Measurements from ENCODE around the gene SERTAD3. TPM values are rescaled to one million over a fixed set of nuclear protein-coding genes. Genes with fewer than 3 reads are reported as not detected.
"Not testable (repeated sequence)": the region's sequence is repeated elsewhere in the genome, so short reads cannot be mapped to it uniquely, and the experiment has no call there.

Gene SERTAD3
- polyA plus RNA-seq, 5 donors, result 23.6 to 39.5 (median 30.7) TPM

DNA sequence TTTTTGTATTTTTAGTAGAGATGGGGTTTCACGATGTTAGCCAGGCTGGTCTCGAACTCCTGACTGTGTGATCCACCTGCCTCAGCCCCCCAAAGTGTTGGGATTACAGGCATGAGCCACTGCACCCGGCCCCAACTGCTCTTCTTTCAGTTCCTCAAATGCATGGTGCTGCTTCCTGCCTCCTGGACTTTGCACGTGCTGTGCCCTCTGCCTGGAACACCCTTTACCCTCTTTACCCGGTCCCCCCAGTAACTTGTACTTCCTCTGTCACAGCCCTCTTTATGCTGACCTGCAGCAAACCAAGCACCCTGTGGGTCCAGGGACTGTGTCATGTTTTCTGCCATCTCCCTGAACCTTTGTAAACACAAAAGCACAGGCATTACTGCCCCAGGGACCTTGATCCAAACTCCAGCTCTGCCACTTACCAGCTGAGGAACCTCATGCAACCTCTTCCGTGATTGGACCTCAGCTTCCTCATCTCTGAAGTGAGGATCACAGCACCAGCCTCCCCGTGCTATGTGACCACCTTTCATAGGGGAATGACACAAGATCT is 17.6 kb upstream of the SERTAD3 start:
- no peak for DNase-seq

DNA sequence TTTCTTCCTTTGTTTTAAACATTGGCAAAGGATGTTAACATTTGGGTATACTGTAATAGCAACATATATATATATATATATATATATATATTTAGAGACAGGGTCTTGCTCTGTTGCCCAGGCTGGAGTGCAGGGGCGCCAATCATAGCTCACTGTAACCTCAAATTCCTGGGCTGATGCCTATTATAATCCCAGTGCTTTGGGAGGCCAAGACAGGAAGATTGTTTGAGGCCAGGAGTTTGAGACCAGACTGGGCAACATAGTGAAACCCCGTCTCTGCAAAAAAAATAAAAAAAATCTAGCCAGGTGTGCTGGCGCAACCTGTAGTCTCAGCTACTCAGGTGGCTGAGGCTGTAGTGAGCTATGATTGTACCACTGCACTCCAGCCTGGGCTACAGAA is 16.1 kb upstream of the SERTAD3 start:
- no peak for DNase-seq

DNA sequence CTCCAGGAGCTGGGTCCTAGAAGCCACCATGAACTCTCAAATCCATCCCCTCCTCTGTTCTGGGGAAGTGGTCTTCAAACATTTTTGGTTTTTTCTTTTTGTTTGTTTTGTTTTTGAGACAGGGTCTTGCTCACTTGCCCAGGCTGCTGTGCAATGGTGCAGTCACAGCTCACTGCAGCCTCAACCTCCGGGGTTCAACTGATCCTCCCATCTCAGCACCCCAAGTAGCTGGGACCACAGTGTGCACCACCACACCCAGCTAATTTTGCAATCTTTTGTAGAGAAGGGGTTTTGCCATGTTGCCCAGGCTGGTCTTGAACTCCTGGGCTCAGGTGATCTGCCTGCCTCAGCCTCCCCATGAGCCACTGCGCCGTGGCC is 14.5 kb upstream of the SERTAD3 start:
- DNase-seq, result no peak

DNA sequence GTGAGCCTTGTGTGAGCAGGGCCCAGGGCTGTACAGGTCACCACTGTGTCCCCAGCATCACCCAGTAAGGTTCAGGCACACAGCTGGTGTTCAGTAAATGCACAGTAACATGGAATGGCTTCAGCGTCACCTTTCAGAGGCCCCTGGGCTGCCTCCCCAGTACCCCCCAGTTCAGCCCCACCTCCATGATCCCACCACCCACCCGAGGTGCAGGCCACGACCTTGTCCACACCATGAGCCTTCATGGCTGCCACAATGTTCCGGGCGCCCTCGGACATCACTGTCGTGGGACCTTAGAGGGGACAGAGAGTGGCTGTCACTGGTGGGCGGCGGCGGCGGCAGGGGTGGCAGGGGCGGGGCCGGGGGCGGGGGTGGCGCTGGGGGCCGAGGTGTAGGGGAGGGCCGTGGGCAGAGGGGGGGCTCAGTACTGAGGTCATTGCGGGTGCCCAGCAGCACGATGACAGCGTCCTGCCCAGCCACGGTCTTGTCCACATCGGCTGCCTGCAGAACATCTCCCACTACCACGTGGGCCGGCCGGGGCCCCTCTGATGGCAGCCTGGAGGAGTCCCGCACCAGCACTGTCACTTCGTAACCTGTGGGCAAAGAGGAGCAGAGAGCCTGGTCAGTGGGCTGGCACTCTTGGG is 13.9 kb upstream of the SERTAD3 start:
- no peak for DNase-seq

DNA sequence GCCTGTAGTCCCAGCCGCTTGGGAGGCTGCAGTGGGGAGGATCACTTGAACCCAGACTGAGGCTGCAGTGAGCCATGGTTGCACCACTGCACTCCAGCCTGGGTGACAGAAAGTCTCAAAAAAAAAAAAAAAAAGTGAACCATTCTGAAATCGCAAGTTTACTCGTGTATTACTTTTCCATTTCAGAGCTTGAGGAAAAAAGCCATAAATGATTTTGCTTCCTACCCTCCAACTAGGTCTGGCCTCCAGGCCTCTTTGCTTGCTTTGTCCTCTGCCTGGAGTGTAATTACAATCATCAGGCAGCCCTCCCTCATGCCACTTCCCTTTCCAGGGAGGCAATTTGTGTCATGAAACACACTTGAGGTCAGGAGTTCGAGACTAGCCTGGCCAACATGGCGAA is 12.9 kb upstream of the SERTAD3 start:
- DNase-seq, result no peak

DNA sequence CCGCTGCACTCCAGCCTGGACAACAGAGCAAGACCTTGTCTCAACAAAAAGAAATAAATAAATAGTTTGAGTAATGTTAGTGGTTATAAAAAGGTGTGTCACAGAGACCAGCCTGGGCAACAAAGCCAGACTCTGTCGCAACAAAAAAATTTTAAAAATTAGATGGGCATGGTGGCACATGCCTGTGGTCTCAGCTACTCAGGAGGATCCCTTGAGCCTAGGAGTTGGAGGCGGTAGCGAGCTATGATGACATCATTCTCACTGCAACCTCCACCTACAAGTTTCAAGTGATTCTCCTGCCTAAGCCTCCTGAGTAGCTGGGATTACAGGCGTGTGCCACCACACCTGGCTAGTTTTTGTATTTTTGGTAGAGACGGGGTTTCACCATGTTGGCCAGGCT is 9.8 kb upstream of the SERTAD3 start:
- not testable (repeated sequence) for DNase-seq

DNA sequence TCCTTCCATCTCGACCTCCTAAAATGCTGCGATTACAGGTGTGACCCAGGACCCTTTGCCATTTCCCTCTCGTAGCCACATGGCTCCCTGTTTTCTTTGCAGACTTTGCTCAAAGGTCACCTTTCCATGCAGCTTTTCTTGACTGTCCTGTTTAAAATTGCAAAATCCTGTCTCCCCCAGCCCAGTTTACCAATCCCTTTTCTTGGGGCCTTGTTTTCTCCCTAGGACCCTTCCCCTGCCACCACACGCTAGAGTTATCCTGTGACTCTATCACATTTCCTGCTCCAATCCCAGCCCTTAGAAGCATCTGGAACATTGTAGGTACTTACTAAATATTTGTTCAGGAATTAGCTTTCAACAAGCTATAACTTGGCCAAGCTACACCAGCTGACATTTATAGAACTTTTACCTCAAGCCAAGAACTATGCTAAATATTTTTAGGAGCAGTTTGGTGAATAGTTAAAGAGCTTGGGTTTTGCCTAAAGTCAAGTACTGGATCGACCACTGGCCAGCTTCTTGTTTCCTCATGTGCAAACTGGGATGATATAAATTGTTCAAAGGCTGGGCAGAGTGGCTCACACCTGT is 9.1 kb upstream of the SERTAD3 start:
- DNase-seq, result no peak

DNA sequence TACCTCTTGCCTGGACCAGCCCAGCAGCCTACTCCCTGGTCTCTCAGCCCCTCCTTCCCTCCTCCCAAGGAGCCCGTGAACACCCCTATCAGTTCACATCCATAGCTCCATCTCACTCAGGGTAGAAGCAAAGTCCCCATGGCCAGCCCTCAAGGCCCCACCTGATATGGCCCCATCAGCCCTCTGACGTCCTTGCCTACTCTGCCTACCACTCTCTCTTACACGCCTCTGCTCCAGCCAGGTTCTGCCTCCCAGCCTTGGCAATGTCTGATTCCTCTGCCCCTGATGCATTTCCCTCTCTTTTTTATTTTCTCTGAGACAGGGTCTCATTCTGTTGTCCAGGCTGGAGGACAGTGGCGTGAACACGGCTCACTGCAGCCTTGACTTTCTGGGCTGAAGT is 7.9 kb upstream of the SERTAD3 start:
- DNase-seq, result no peak

DNA sequence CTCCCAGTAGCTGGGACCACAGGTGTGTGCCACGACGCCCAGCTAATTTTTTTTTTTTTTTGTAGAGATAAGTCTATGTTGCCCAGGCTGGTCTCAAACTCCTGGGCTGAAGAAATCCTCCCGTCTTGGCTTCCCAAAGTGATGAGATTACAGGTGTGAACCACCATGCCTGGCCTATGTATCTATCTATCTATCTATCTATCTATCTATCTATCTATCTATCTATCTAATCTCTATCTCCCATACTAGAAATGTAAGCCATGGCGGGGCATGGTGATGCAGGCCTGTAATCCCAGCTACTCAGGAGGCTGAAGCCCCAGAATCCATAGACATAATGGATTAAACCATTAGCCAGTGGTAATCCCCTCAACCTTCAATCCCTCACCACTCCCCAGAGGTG is 6.5 kb upstream of the SERTAD3 start:
- no peak for DNase-seq

DNA sequence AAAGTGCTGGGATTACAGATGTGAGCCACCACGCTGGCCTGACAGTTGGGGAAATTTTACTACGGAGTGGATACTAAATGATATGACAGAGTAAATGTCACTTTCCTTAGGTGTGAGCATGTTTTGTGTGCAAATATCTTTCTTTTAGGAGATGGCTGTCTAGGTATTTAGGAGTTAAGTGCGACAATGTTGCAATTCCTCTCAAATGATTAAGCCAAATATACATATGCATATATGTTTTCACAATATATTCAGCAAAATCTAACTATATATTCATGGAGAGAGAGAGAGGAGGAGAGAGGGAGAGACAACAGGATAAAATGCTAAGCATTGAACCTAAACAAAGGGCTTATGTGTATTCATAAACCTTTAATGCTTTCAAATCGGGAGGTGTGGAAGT is 5.4 kb upstream of the SERTAD3 start:
- DNase-seq, result no peak

DNA sequence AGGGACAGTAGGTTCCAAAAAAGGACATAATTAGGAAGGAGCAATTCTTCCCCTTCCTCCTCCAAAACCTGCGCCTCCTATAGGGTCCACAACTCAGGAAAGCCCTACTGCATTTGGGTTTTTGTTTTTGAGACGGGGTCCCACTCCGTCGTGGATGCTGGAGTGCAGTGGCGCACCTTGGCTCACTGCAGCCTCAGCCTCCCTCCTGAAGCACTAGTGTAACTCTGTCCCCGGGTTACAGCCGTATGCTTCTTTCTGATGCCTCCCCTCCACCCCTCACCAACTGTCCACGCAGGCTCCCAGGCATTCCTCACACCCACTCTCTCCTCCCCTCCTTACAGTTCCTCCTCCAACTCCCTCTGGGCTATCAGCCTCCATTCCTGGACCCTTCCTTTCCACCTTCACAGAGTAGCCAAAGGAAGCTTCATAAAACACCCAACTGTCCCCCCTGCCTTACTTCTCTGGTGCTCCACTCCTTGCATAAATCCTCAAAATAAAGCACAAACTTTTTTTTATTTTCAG is 2.2 kb upstream of the SERTAD3 start:
- no peak for DNase-seq

DNA sequence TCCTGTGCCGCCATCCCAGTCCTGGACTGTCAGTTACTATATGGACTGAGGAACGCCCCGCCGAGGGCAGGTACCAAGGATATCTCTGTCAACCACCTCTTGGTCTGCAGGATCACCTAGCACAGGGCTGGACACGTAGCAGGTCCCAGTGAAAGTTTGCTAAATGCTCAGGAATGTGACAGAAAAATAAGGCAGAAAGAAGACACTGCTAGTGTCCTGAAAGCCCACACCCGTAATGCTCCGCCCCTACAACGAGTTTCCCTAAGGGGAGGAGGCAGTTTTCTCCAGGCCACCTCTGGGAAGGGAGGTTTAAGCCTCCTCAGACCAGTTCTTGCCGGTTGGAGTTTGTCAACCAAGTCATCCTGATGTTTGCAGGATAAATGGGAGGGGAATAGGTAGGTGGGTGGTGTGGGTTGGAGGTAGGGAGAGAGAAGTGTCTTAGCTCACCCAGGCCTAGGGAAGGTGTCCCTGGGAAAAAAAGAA is 1.7 kb upstream of the SERTAD3 start:
- no peak for DNase-seq

DNA sequence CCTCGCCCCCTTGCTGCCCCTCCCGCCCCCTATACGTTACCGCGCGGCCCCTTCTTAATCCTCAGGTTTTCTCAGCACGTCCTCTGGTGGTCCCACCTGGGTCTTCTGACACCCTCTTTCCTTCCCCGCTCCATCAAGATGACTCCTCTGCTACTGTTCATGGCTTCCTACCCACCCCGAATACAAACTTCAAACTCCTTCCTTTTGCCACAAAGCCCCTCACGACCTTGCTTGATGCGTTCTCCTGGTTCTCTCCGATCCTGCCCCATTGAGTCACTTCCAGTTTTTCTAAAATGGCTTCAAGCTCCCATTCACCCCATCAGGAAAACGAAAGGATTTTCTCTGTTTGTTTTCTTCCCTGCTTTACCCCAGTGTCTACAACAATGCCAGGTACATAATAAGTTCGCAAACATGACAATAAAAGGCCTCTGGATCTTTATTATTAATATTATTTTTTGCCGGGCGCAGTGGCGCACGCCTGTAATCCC is 734 bp upstream of the SERTAD3 start:
- DNase-seq, result no peak

DNA sequence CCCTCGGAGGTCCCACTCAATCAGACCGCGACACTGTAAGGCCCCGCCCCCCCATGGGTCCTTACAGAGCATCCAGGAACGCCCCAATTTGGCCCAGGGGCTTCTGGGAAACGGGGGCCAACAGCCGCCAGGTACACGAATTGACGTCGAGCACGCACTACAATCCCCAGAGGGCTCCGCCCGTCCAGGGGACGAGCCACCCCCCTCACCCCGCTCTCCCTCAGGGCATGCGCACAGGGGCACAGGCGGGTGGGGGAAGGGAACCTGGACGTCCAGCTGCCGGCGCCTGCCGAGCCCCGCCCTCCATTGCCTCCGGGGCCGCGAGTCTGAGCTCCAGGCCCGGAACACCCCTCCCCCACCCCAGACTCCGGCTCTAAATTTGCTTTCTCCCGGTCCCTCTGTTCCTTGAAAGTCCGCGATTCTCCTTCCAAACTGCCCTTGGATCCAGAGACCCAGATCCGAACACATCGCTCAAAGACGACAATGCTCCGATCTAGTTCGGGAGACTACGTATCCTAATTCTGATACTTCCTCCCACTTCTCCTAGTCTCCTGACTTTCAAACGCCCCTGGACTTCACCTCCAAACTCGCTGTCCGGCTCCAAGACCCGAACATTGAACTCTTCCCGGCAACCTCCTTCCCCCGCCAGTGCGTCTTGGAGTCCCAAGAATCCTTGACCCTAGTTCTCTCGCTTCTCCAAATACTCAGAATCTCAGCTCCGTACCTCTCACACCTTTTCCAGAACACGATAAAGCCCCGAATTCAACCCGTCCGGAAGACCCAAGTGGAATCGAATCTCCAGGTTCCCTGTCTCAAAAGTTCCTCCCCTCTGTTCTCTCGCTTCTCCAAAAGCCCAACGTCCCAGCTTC is 770 bp downstream of the SERTAD3 start:
- DNase-seq, result peak; percentile 99 to 100

DNA sequence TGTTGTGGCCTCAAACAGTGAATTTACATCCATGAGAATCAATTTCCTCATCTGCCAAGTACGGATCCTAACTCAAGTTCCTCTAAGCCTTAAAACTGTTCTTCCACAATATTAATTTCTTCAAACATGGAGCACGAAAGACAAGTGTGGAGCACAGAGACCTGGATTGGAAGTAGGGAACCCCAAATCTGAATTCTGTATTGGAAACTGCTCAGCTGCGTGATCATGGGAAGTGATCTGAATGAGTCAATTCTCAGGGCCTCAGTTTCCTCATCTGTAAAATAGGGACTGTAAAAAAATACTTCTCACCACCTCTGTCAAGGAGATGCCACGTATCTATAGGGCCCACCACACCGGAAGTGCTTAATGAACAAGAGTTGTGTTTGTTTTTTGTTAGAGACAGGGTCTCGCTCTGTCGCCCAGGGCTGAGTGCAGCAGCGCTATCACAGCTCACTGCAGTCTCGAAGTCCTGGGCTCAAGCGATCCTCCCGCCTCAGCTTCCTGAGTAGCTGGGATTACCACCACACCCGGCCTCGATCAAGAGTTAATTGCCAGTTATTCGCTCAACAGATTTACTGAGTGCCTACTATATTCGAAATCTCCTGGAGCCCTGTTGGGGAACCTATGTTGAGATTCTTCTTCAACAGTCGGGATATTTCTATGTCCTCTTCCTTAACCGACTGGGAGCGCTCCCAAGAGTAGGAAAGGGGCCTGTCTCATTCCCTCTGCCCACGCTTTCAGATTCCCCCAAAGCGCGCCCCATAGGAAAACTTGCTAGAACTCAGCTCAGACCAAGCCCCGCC is 1.6 kb downstream of the SERTAD3 start:
- DNase-seq, result no peak

DNA sequence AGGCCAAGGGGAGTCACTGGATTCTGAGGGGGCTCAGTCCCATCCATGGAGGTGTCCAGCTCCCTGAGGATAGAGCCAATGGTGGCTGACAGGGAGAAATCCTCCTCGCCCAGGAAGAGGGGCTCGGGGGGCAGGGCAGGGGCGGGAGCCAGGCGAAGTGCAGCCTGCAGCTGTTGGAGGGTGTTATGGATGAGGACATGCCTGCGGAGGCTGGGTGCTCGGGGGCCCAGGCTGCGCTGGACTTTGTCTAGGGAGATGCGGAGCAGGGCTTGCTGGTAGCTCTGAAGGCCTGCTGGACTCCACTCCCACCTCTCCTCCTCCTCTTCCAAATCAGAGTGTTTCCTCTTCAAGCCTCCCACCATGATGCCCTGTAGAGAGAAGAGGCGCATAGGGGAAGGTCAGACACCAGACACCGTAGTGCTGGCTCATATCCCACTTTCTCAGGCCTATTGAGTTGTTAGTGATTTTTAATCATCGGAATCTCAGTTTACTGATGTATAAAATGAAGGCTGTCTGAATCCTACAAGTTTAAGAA is 2.3 kb downstream of the SERTAD3 start:
- no peak for DNase-seq

DNA sequence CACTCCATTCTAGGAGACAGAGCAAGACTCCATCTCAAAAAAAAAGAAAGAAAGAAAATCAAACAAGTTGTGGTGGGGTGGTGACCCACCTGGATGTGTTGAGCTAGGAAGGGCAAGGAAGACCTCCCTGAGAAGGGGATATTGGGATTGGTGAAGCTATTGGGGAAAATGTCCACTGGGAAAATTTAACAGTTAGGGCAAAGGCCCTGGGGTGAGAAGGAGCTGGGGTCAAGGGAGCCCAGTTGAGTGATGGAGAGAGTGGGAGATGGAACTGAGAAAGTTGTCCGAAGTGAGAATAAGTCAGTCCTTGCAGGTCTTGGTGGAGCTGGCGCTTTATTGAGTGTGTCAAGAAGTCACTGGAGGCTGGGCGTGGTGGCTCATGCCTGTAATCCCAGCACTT is 5.9 kb downstream of the SERTAD3 start:
- no peak for DNase-seq

DNA sequence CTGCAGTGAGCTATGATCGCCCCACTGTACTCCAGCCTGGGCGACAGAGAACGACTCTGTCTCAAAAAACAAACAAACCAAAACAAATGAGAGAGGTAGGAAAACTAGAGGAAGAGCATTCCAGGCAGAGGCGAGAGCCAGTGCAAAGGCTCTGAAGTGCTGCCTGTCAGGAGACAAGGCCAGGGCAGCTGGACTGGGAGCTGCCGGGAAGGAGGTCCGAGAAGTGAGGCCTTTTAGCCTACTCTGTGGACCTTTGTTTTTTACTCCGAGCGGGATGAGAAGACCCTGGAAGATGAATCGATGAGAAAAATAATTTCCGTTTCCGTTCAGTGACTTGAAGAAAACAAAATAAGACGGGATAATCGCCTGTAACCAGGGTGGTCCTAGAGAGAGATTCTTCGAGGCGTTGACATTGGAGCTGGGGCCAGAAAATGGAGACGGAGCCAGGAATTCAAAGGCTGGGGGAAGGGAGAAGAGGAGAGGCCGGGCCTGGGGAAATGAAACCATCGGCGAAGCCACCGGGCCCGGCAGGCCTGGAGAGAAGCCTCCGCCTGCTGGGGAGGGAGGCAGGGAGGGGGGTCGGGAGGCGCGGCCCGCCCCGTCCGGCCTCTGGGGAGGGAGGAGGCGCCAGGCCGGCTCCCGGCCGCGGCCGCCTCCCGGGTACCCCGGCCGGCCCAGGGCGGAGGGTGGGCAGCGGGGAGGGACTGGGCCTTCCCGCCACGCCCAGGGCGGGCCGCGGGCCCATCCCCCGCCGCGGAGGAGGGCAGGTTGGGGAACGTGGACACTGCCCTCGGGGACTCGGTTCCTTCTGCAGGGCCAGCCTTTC is 10.5 kb downstream of the SERTAD3 start:
- peak; percentile 94 to 96 for DNase-seq

DNA sequence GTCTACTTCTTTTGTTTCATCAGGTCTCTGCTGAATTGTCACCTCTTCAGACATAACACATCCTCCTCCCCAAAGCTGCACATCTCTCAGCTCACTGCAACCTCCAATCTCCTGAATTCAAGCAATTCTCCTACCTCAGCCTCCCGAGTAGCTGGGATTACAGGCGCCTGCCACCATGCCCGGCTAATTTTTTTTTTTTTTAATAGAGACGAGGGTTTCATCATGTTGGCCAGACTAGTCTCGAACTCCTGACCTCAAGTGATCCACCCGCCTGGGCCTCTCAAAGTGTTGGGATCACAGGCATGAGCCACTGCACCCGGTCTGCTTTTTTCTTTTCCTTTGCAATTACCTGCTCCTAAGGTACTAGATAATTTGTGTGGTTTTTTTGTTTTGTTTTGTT is 11.4 kb downstream of the SERTAD3 start:
- not testable (repeated sequence) for DNase-seq

DNA sequence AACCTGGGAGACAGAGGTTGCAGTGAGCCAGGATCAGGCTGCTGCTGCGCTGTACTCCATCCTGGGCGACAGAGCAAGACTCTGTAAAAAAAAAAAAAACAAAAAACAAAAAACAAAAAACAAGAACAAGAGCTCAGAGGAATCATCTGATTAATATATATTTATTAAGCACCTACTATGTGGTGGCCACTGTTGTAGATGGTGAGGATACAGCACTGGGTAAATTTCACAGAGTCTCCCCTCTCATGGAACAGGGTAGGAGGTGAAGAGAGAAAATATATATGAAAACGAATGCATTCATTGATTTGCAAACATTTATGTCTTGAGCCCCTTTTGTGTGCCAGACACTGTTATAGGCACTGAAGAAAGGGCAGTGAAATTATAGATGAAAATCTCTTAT is 12.4 kb downstream of the SERTAD3 start:
- no peak for DNase-seq

All from right lung (tissue), 5 donors.